ENCODE results near the gene MTMR3.
"Not testable (repeated sequence)": the region's sequence is repeated elsewhere in the genome, so short reads cannot be mapped to it uniquely, and the experiment has no call there.

DNA sequence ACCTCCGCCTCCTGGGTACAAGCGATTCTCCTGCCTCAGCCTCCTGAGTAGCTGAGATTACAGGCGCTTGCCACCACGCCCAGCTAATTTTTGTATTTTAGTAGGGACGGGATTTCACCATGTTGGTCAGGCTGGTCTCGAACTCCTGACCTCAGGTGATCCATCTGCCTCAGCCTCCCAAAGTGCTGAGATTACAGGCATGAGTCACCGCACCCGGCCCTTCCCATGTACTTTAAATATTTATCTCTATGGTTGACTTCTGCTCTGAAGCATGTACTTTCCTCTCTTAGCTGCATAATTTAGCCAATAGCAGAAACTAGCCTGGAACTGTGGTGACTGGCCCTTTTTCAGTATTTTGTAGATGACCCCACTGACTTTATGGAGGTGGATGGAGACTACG lies 90.7 kb downstream of the MTMR3 start:
- not testable (repeated sequence) for TF ChIP-seq EZH2 (IDR thresholded peaks at IDR 0.05; ENCODE audit: insufficient read depth, low read length)
- TF ChIP-seq, protein P1, sequence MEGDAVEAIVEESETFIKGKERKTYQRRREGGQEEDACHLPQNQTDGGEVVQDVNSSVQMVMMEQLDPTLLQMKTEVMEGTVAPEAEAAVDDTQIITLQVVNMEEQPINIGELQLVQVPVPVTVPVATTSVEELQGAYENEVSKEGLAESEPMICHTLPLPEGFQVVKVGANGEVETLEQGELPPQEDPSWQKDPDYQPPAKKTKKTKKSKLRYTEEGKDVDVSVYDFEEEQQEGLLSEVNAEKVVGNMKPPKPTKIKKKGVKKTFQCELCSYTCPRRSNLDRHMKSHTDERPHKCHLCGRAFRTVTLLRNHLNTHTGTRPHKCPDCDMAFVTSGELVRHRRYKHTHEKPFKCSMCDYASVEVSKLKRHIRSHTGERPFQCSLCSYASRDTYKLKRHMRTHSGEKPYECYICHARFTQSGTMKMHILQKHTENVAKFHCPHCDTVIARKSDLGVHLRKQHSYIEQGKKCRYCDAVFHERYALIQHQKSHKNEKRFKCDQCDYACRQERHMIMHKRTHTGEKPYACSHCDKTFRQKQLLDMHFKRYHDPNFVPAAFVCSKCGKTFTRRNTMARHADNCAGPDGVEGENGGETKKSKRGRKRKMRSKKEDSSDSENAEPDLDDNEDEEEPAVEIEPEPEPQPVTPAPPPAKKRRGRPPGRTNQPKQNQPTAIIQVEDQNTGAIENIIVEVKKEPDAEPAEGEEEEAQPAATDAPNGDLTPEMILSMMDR (IDR thresholded peaks at IDR 0.05; ENCODE audit: insufficient read depth, low read depth, low read length): not testable (repeated sequence)
